GM20431 (cell line): ENCODE data around the gene CPNE2.

Experiments
- in situ Hi-C: fragments of 300-500 bp; cut with MseI, MboI; formaldehyde crosslinking; loops from one replicate; pipeline ENCODE4 v1.15.0; 2020; ENCODE audit warnings: low sequenced_read_pairs; ENCODE audit not compliant: unreplicated experiment

CPNE2 gene

GRCh38 chr16:57113664-57114063 lies 21.3 kb downstream of the CPNE2 start:
- in situ Hi-C loops = no loop called here

- in situ Hi-C loops = no loop called here
These were observed 22.8 kb downstream of the CPNE2 start for GRCh38 chr16:57115168-57115513.

- in situ Hi-C loops = no loop called here
These were observed 23.3 kb downstream of the CPNE2 start for GRCh38 chr16:57115514-57116182.

- in situ Hi-C loops = no loop called here
These were observed 26.2 kb downstream of the CPNE2 start for GRCh38 chr16:57118461-57119084.

- in situ Hi-C loops = no loop called here
These were observed 31.0 kb downstream of the CPNE2 start for GRCh38 chr16:57123216-57123973.

GRCh38 chr16:57123974-57124674 lies 31.7 kb downstream of the CPNE2 start:
- in situ Hi-C loops = no loop called here

- in situ Hi-C loops = no loop called here
These were observed 33.0 kb downstream of the CPNE2 start for GRCh38 chr16:57125376-57125775.

- in situ Hi-C loops = no loop called here
These were observed 33.6 kb downstream of the CPNE2 start for GRCh38 chr16:57125969-57126368.

GRCh38 chr16:57126411-57126810 lies 34.0 kb downstream of the CPNE2 start:
- in situ Hi-C loops = no loop called here

- in situ Hi-C loops = no loop called here
These were observed 34.8 kb downstream of the CPNE2 start for GRCh38 chr16:57127037-57127763.

- in situ Hi-C loops = no loop called here
These were observed 35.5 kb downstream of the CPNE2 start for GRCh38 chr16:57127836-57128235.

GRCh38 chr16:57128771-57129389 lies 36.5 kb downstream of the CPNE2 start:
- in situ Hi-C loops = no loop called here

GRCh38 chr16:57130950-57131321 lies 38.6 kb downstream of the CPNE2 start:
- in situ Hi-C loops = no loop called here

GRCh38 chr16:57131351-57131970 lies 39.1 kb downstream of the CPNE2 start:
- in situ Hi-C loops = no loop called here

- in situ Hi-C loops = no loop called here
These were observed 40.1 kb downstream of the CPNE2 start for GRCh38 chr16:57132470-57132869.

GRCh38 chr16:57133031-57133430 lies 40.6 kb downstream of the CPNE2 start:
- in situ Hi-C loops = no loop called here

GRCh38 chr16:57133886-57134285 lies 41.5 kb downstream of the CPNE2 start:
- in situ Hi-C loops = no loop called here

GRCh38 chr16:57134982-57135381 lies 42.6 kb downstream of the CPNE2 start:
- in situ Hi-C loops = no loop called here

GRCh38 chr16:57137043-57137442 lies 44.7 kb downstream of the CPNE2 start:
- in situ Hi-C loops = no loop called here
